ENCODE measurements around the gene SNX4. TPM values are rescaled to one million over a fixed set of nuclear protein-coding genes. Genes with fewer than 3 reads are reported as not detected.

SNX4 gene
- polyA plus RNA-seq, 2 of the 4 experiments (the other 2 are of a cell fraction), result 19.1 to 21.7 TPM

- Histone ChIP-seq H3K4me3 (no peak overlapping the region), H3K27ac (no peak overlapping the region), H3K9me3 (no peaks in the 10 kb centered on the region), H3K4me1 (no peaks in the 10 kb centered on the region), H3K4me2 (no peak overlapping the region)
- no peak for FAIRE-seq
- ChIA-PET POLR2A (no interaction called here), CTCF (no interaction called here)
- ATAC-seq, result no peak
- WGBS (ENCODE audit: missing lambda C conversion rate), result 0% methylated on average over 1 of the region's 1 CpG
- no peak for DNase-seq (ENCODE audit: low read depth in 1 of 2, low spot score in 1 of 2)
- TF ChIP-seq, protein P1, sequence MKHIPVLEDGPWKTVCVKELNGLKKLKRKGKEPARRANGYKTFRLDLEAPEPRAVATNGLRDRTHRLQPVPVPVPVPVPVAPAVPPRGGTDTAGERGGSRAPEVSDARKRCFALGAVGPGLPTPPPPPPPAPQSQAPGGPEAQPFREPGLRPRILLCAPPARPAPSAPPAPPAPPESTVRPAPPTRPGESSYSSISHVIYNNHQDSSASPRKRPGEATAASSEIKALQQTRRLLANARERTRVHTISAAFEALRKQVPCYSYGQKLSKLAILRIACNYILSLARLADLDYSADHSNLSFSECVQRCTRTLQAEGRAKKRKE (CRISPR knock-in tag; IDR thresholded peaks at IDR 0.05; ENCODE audit: low read depth), result no peak
These were observed 121.0 kb downstream of the SNX4 start for GRCh38 chr3:125398952-125399351.

Small RNAs within 50 kb of the gene (small RNA-seq; reads per million reads assigned to genes)
- 0 reads per million in 6 experiments for gene RF00019

Other genes with a start within 250 kb of the SNX4 start
- 23.9 and 26.5 TPM in 2 replicates for gene ZNF148, start 144.9 kb downstream of the SNX4 start, polyA plus RNA-seq (2011; rRNA removed)
- 9.5 to 11.3 TPM (median 9.9 TPM) in 3 replicates for gene ZNF148, start 144.9 kb downstream of the SNX4 start, polyA plus RNA-seq (2017; fragmentation: RNase III; extraction: RNeasy Plus Mini Kit Qiagen cat#74134 plus additional on column Dnase treatment)
- 9.8 and 12.3 TPM in 2 replicates for gene OSBPL11, start 75.3 kb upstream of the SNX4 start, polyA plus RNA-seq (2011; rRNA removed)
- 8.5 to 9.1 TPM (median 9.0 TPM) in 3 replicates for gene OSBPL11, start 75.3 kb upstream of the SNX4 start, polyA plus RNA-seq (2017; fragmentation: RNase III; extraction: RNeasy Plus Mini Kit Qiagen cat#74134 plus additional on column Dnase treatment)

Measured in A549 (cell line).